Upper lobe of right lung (tissue), 1 donor: ENCODE data around the gene KRT8. TPM values are rescaled to one million over a fixed set of nuclear protein-coding genes. Genes with fewer than 3 reads are reported as not detected.

Source experiments
- ATAC-seq: fragments of 200-7000 bp; cut with Tn5 transposase; one replicate; pipeline ENCODE4 v1.9.1; 2020; ENCODE audit warnings: mild to moderate bottlenecking, moderate library complexity
- DNase-seq: peaks from one replicate; pipeline ENCODE4 v3.0.0-alpha.2; 2020
- H3K27ac ChIP-seq: fragments of 200-600 bp; one replicate; pipeline ENCODE4 v1.8.0; 2022
- H3K27me3 ChIP-seq: fragments of 200-600 bp; one replicate; pipeline ENCODE4 v1.8.0; 2022; ENCODE audit warnings: mild to moderate bottlenecking
- H3K36me3 ChIP-seq: fragments of 200-600 bp; one replicate; pipeline ENCODE4 v1.8.0; 2022
- H3K4me1 ChIP-seq: fragments of 200-600 bp; one replicate; pipeline ENCODE4 v1.8.0; 2022
- H3K4me3 ChIP-seq: fragments of 200-600 bp; one replicate; pipeline ENCODE4 v1.8.0; 2022; ENCODE audit warnings: mild to moderate bottlenecking
- H3K9me3 ChIP-seq: fragments of 200-600 bp; one replicate; pipeline ENCODE4 v1.8.0; 2022
- intact Hi-C: fragments of 100-400 bp; cut with DNase I; formaldehyde crosslinking; loops from one replicate; pipeline ENCODE4 v1.11.0; 2022
- total RNA-seq: library from RNA; stranded (reverse); fragmentation: NEBNext Ultra II Directional; extraction: Animal tissue kit (Norgen Biotek cat#: 25700); gene quantifications from one replicate; pipeline ENCODE4 v1.2.1, GENCODE V29; 2021
- TF ChIP-seq, protein P1 (sequence below): fragments of 200-600 bp; IDR thresholded peaks from one replicate; pipeline ENCODE4 v1.8.0; 2022; ENCODE audit warnings: antibody characterized with exemption
- donor health status: DM: no; HTN: yes; CAD: no; lungs with severe emphysema.

The KRT8 gene
- total RNA-seq, 1 donor from 2014 or later = 223 TPM

GRCh38 chr12:52950553-52950952 lies 45.7 kb upstream of the KRT8 start:
- peaks cover 14% of the 10 kb centered on the region for H3K36me3 ChIP-seq
- H3K27me3 ChIP-seq = no peaks in the 10 kb centered on the region
- H3K4me3 ChIP-seq = peak overlapping the region; percentile 62
- no peaks in the 10 kb centered on the region for H3K9me3 ChIP-seq
- intact Hi-C loops = no loop called here
- TF ChIP-seq, protein P1, sequence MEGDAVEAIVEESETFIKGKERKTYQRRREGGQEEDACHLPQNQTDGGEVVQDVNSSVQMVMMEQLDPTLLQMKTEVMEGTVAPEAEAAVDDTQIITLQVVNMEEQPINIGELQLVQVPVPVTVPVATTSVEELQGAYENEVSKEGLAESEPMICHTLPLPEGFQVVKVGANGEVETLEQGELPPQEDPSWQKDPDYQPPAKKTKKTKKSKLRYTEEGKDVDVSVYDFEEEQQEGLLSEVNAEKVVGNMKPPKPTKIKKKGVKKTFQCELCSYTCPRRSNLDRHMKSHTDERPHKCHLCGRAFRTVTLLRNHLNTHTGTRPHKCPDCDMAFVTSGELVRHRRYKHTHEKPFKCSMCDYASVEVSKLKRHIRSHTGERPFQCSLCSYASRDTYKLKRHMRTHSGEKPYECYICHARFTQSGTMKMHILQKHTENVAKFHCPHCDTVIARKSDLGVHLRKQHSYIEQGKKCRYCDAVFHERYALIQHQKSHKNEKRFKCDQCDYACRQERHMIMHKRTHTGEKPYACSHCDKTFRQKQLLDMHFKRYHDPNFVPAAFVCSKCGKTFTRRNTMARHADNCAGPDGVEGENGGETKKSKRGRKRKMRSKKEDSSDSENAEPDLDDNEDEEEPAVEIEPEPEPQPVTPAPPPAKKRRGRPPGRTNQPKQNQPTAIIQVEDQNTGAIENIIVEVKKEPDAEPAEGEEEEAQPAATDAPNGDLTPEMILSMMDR = no peak
- H3K4me1 ChIP-seq = peaks cover 1% of the 10 kb centered on the region
- DNase-seq (no peak), ATAC-seq (no peak)
- peak overlapping the region; percentile 88 for H3K27ac ChIP-seq

DNA sequence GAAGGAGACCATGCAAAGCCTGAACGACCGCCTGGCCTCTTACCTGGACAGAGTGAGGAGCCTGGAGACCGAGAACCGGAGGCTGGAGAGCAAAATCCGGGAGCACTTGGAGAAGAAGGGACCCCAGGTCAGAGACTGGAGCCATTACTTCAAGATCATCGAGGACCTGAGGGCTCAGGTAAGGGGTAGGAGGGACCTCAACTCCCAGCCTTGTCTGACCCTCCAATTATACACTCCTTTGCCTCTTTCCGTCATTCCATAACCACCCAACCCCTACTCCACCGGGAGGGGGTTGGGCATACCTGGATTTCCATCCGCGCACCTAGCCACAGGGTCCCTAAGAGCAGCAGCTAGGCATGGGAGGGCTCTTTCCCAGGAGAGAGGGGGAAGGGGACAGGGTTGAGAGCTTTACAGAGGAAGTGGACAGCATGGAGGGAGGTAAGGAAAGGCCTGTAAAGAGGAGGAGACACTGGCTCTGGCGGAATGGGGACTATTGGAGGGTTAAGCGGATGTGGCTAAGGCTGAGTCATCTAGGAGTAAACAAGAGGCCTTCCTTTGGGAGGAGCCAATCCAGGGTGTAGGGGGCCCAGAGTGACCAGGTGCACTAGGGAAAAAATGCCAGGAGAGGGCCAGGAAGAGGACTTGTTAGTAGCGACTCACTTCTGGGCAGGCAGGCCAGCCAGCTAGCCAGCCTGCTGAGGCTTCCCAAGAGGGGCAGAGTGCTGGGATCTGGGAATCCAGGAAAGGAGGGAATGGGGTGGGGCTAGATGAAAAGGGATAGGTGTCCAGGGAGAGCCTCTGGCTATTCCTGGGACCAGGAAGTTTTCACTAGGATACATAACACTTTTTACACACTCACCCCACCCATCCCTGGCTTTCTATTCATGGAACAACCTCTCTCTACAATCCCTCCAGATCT lies 44.8 kb upstream of the KRT8 start:
- DNase-seq (peak; percentile 73), ATAC-seq (peak; percentile 81)

DNA sequence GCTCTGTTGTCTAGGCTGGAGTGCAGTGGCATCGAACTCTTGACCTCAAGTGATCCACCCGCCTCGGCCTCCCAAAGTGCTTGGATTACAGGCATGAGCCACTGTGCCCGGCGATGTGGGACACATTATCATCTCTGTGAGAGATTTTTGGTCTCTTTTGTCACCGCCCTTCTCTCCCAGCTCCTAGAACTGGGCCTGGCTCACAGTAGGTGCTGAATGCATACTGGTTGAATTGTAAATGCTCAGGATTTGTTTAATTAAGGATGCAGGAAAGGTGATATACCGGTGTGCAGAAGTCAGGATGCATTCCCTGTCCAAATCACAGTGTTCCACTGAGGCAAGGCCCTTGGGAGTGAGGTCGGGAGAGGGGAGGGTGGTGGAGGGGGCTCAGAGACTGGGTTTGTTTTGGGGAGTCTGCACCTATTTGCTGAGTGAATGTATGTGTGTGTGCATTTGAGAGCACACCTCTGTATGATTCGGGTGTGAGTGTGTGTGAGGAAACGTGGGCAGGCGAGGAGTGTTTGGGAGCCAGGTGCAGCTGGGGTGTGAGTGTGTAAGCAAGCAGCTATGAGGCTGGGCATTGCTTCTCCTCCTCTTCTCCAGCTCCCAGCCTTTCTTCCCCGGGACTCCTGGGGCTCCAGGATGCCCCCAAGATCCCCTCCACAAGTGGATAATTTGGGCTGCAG lies 43.0 kb upstream of the KRT8 start:
- peaks cover 14% of the 10 kb centered on the region for H3K36me3 ChIP-seq
- peak overlapping the region; percentile 88 for H3K27ac ChIP-seq
- TF ChIP-seq, protein P1 = no peak
- H3K27me3 ChIP-seq = no peaks in the 10 kb centered on the region
- ATAC-seq (no peak), DNase-seq (no peak)
- H3K4me1 ChIP-seq = peaks cover 7% of the 10 kb centered on the region
- H3K9me3 ChIP-seq = no peaks in the 10 kb centered on the region
- H3K4me3 ChIP-seq = peak overlapping the region; percentile 62
- intact Hi-C loops = no loop called here

More for the DNA sequence above, 44.8 kb upstream of the KRT8 start:
- H3K36me3 ChIP-seq = peaks cover 14% of the 10 kb centered on the region
- TF ChIP-seq, protein P1 = no peak
- peak overlapping the region; percentile 88 for H3K27ac ChIP-seq
- intact Hi-C loops = no loop called here
- no peaks in the 10 kb centered on the region for H3K27me3 ChIP-seq
- H3K4me1 ChIP-seq = peaks cover 7% of the 10 kb centered on the region
- H3K9me3 ChIP-seq = no peaks in the 10 kb centered on the region
- H3K4me3 ChIP-seq = peak overlapping the region; percentile 62

DNA sequence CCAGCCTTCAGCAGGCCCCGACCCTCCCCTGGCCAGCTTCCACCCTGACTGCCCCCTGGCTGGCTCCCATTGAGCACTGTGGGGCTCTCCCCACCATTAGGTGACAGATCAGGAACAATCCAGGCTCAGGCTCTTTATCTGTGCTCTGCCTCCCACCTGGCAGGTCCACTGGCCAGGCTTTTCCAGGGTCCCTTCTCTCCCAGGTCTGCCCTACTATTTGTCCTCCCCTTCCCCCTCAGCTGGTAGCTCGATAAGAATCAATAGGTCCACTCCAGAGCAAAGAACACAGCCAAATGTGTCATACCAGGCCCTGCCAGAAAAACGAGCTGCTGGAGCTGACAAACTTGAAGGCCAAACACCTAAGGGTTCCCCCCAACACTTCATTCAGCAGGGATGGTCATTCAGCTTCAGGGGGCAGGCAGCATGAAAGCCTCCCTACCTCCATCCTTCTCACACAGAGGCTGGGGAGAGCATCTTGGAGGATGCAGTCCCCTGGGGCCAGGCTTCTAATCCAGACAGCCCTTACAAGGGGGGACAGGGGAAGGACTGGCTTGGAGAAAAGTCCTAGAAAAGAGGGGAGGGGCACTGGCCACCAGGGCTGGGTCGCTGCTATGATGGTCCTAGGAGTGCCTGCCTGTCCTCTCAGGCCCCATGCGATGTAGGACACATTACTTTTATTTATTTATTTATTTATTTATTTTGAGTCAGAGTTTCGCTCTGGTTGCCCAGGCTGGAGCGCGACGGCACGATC lies 42.1 kb upstream of the KRT8 start:
- ATAC-seq (no peak), DNase-seq (no peak)
- H3K4me1 ChIP-seq = peaks cover 7% of the 10 kb centered on the region
- H3K4me3 ChIP-seq = no peak overlapping the region
- intact Hi-C loops = no loop called here
- peak overlapping the region; percentile 66 for H3K27ac ChIP-seq
- H3K36me3 ChIP-seq = peaks cover 14% of the 10 kb centered on the region
- H3K9me3 ChIP-seq = no peaks in the 10 kb centered on the region
- TF ChIP-seq, protein P1 = no peak
- H3K27me3 ChIP-seq = no peaks in the 10 kb centered on the region

DNA sequence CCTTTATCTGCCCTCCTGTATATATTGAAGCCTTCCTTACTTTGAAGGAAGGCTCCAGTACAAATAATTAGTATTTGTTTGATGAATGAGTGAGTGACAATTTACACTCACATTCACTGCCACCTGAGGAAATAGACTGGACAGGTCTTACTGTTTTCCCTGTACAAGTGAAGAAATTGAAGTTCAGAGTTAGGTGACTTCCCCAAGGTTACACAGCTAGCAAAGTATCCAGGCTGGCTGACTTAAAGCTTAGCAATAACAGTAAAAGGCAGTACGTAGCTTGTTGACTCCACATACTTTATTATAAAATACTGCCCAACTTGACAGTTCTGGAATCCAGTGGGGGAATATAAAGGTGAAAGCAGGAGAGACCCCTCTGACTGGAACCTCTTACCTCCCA lies 41.5 kb upstream of the KRT8 start:
- Histone ChIP-seq H3K27me3 (no peaks in the 10 kb centered on the region), H3K36me3 (peaks cover 8% of the 10 kb centered on the region), H3K4me1 (peaks cover 7% of the 10 kb centered on the region), H3K27ac (peak overlapping the region; percentile 66), H3K4me3 (no peak overlapping the region), H3K9me3 (no peaks in the 10 kb centered on the region)
- TF ChIP-seq, protein P1 = no peak
- DNase-seq (no peak), ATAC-seq (no peak)
- intact Hi-C loops = no loop called here
